Left lung (tissue), 10 donors: ENCODE results near the gene GIMAP8. TPM values are rescaled to one million over a fixed set of nuclear protein-coding genes. Genes with fewer than 3 reads are reported as not detected.
A peak's percentile ranks its signal among the peaks of the same experiment; 100 is the strongest.

Experiments used
- ATAC-seq: fragments of 200-7000 bp; cut with Tn5 transposase; one replicate; pipeline ENCODE4 v1.9.1; 2020; ENCODE audit warnings: moderate library complexity
- DNase-seq, 4 donors: peaks; one replicate each; pipeline ENCODE4 v3.0.0-alpha.2; 2013 to 2020
- H3K27ac ChIP-seq, 2 donors: fragments of 200-600 bp; sonication (generic) in 1 of 2; one replicate each; pipeline versions ENCODE4 v1.5.0 to v1.8.0; 2020 to 2021
- H3K27me3 ChIP-seq, 2 donors: fragments of 200-600 bp; sonication (generic) in 1 of 2; one replicate each; pipeline versions ENCODE4 v1.5.0 to v1.8.0; 2020 to 2021
- H3K36me3 ChIP-seq, 2 donors: fragments of 200-600 bp; sonication (generic) in 1 of 2; one replicate each; pipeline versions ENCODE4 v1.5.0 to v1.8.0; 2020 to 2021
- H3K4me1 ChIP-seq, 2 donors: fragments of 200-600 bp; one replicate each; pipeline ENCODE4 v1.8.0; 2021
- H3K4me3 ChIP-seq, 2 donors: fragments of 200-600 bp; sonication (generic) in 1 of 2; one replicate each; pipeline versions ENCODE4 v1.5.0 to v1.8.0; 2020 to 2021; ENCODE audit warnings: mild to moderate bottlenecking in 1 of 2
- H3K9me3 ChIP-seq, 2 donors: fragments of 200-600 bp; sonication (generic) in 1 of 2; one replicate each; pipeline versions ENCODE4 v1.5.0 to v1.8.0; 2020 to 2021
- CTCF ChIP-seq, 2 donors: fragments of 200-600 bp; sonication (generic) in 1 of 2; IDR thresholded peaks; one replicate each; pipeline versions ENCODE4 v1.5.0 to v1.8.0; 2021; ENCODE audit warnings: antibody characterized with exemption in 2 of 2
- intact Hi-C, 2 donors: fragments of 100-400 bp; cut with DNase I; formaldehyde crosslinking; loops; one replicate each; pipeline versions ENCODE4 v1.11.2 to v1.14.2; 2022
- polyA plus RNA-seq, 6 donors: library from polyadenylated mRNA; unstranded; fragments of 120-200 nt; gene quantifications; one replicate each; pipeline ENCODE4 v1.2.1, GENCODE V29; 2013; ENCODE audit not compliant: insufficient read length in 6 of 6
- total RNA-seq, 2 donors: library from RNA; stranded (reverse); fragmentation: NEBNext Ultra II Directional; extraction: Animal tissue kit (Norgen Biotek cat#: 25700); gene quantifications; one replicate each; pipeline ENCODE4 v1.2.1, GENCODE V29; 2021
- donor health status: DM: no; HTN: yes; CAD: no.
- donor health status: DM: no; HTN: no; CAD: no.

GIMAP8 gene
- total and polyA plus RNA-seq, 8 donors = 17.1 to 37.3 (median 24.6) TPM

DNA sequence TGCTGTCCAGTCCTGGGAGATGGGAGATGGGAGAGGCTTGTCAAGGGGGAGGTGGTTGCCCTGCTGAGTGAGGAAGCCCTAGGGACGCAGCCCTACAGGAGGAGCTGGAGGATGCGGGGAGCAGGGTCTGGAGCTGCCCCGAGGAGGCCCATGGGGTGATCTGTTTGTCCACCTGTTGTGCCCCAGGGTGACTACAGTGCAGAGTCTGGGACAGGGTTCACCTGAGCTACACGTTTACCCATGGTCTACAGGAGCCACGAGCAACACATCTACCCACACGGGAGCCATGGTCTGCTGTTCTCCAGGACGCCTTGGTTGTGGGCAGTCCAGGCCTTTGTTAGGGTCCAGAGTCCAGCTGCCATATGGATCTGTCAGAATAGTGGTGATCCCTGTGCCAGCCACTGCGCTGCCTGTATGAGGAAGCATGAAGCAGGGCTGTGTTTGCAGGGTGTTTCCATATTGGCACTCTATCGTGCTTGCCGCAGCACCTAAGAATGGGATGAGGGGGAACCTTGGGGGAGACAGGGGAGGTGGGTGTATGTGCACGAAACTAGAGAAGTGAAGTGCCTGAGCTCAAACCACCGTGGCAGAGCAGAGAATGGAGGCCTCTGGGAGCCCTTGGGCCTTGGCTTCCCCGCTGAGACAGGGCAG lies 47.6 kb upstream of the GIMAP8 start:
- peaks cover 6 to 26% of the 10 kb centered on the region in 2 donors for H3K4me1 ChIP-seq
- intact Hi-C loops = no loop called here
- no peak for ATAC-seq
- TF ChIP-seq CTCF (IDR thresholded peaks at IDR 0.05) = no peak
- no peak overlapping the region for H3K27ac ChIP-seq
- peak in 1 of 4 donors; percentile 25 for DNase-seq
- no peaks in the 10 kb centered on the region for H3K27me3 ChIP-seq
- H3K36me3 ChIP-seq = peaks cover 0 to 9% of the 10 kb centered on the region in 2 donors
- no peak overlapping the region for H3K4me3 ChIP-seq
- H3K9me3 ChIP-seq = no peaks in the 10 kb centered on the region

DNA sequence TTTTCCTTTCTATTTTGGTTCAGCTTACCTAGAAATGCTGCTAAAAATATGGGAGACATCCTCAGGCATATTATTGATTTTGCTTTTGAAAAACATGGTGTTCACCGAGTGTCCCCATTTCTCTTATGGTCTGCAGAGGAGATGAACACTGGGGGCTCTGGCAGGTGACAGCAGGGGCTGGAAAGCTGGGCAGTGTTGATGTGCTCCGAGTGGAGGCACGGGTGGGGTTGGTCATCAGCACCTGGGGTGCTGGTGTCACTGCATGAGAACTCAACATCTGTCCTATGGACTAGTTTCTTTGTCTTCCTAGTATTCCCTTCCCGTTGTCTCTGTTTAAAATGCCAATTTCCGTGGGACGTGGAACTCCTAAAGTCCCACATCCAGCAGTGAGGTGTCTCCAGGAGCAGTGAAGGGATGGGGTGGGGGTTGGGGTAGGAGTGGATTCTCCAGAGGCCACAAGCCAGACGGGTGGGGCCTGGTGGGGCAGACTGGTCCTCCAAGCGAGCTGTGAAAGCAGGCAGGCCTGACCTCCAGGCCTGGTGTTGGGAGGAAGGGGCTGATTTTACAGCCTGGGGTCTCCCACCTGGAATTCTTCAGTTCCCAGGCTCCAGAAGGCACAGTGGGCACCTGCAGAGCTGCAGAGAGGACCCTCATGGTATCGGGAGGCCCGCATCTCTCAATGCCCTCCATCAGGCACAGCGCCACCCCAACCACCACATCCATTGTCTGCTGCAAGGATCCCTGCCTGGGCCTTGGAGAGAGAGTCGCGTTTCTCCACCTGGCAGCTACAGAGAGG lies 46.9 kb upstream of the GIMAP8 start:
- Histone ChIP-seq H3K36me3 (peaks cover 0 to 1% of the 10 kb centered on the region in 2 donors), H3K4me3 (peak overlapping the region in 1 of 2 donors; percentile 55), H3K27ac (peak overlapping the region in 1 of 2 donors; percentile 91), H3K27me3 (no peaks in the 10 kb centered on the region), H3K4me1 (peaks cover 6 to 26% of the 10 kb centered on the region in 2 donors), H3K9me3 (no peaks in the 10 kb centered on the region)
- DNase-seq (peak in 1 of 4 donors; percentile 49), ATAC-seq (no peak)
- intact Hi-C loops = no loop called here
- no peak for TF ChIP-seq CTCF (IDR thresholded peaks at IDR 0.05)

DNA sequence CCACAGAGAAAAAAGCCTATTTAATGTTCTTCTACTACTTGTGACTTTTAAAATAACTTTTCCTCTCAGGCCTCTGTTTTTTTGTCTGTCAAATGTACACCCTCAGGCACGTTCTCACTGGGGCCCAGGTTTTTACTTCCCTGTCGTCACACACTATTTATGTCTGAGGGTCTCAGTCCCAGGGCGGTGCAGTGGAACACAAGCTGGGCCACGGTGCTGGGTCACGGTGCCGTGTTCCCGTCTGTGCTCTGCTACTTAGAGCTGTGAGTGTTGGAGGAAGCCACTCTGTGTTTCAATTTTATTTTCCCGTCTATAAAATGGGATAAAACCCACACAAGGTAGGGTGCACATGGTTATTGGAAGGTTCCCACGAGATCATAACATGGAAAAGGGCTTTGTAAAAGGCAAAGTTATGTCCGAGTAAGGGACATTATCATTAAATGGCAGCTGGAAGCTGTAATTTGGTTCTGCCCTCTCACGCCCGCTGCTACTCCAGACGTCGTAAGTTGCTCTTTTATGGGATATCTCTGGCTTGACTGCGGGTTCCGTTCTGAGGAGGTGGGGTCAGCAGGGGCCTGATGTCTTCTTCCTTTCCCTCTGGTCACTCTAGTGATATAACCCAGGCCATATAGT lies 46.1 kb upstream of the GIMAP8 start:
- peaks cover 6 to 26% of the 10 kb centered on the region in 2 donors for H3K4me1 ChIP-seq
- peak; percentile 3 for ATAC-seq
- H3K36me3 ChIP-seq = no peaks in the 10 kb centered on the region
- peak in 1 of 4 donors; percentile 54 for DNase-seq
- peak overlapping the region; percentile 49 to 55 for H3K4me3 ChIP-seq
- H3K27ac ChIP-seq = peak overlapping the region; percentile 91
- intact Hi-C loops = no loop called here
- H3K27me3 ChIP-seq = no peaks in the 10 kb centered on the region
- no peak for TF ChIP-seq CTCF (IDR thresholded peaks at IDR 0.05)
- no peaks in the 10 kb centered on the region for H3K9me3 ChIP-seq

GRCh38 chr7:150404805-150405583 lies 45.4 kb upstream of the GIMAP8 start:
- no peaks in the 10 kb centered on the region for H3K27me3 ChIP-seq
- TF ChIP-seq CTCF (IDR thresholded peaks at IDR 0.05) = no peak
- intact Hi-C loops = no loop called here
- peak overlapping the region; percentile 49 to 55 for H3K4me3 ChIP-seq
- DNase-seq (peak; percentile 87 to 96 (median 92)), ATAC-seq (peak; percentile 96)
- H3K27ac ChIP-seq = peak overlapping the region; percentile 91
- H3K4me1 ChIP-seq = peaks cover 6 to 26% of the 10 kb centered on the region in 2 donors
- H3K36me3 ChIP-seq = no peaks in the 10 kb centered on the region
- H3K9me3 ChIP-seq = no peaks in the 10 kb centered on the region
